Mammary epithelial cell (primary cell): ENCODE measurements around the gene EEA1.

Source experiments
- EZH2 ChIP-seq: IDR thresholded peaks from 2 replicates; pipeline ENCODE4 v1.6.1; 2012; ENCODE audit warnings: low read length, inconsistent platforms, borderline replicate concordance
- TF ChIP-seq, protein P1 (sequence below), 2 donors: IDR thresholded peaks in 1 of 2; conservative IDR thresholded peaks in 1 of 2; 2 replicates each; pipeline ENCODE4 v1.5.1; 2011 to 2012; ENCODE audit warnings: inconsistent platforms in 2 of 2, low read length in 2 of 2, mild to moderate bottlenecking in 2 of 2, control low read depth in 1 of 2, low read depth in 1 of 2; ENCODE audit not compliant: insufficient read depth in 1 of 2; ENCODE audit errors: extremely low read depth in 1 of 2

DNA sequence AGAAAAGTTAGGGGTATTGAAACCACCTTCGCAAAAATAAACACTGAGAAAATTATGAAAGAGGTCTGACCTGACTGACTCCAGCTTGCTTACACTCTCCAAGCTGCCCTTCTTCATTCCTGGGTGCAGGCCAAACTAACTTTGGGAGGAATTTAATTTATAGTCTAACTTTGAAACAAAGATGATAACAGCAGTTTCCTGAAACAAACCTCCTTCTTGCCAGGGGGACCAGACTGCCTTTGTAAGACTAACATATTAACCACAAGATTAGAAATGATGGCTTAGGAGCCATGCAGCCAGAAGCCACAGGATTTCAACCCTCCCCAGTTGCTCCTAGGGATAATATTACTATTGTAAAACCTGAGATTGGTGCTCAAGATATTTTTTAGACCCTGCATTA lies 13.8 kb upstream of the EEA1 start:
- TF ChIP-seq, protein P1, sequence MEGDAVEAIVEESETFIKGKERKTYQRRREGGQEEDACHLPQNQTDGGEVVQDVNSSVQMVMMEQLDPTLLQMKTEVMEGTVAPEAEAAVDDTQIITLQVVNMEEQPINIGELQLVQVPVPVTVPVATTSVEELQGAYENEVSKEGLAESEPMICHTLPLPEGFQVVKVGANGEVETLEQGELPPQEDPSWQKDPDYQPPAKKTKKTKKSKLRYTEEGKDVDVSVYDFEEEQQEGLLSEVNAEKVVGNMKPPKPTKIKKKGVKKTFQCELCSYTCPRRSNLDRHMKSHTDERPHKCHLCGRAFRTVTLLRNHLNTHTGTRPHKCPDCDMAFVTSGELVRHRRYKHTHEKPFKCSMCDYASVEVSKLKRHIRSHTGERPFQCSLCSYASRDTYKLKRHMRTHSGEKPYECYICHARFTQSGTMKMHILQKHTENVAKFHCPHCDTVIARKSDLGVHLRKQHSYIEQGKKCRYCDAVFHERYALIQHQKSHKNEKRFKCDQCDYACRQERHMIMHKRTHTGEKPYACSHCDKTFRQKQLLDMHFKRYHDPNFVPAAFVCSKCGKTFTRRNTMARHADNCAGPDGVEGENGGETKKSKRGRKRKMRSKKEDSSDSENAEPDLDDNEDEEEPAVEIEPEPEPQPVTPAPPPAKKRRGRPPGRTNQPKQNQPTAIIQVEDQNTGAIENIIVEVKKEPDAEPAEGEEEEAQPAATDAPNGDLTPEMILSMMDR (conservative IDR thresholded peaks at IDR 0.05 in 1 of 2, IDR thresholded peaks at IDR 0.05 in 1 of 2; ENCODE audit: extremely low read depth in 1 of 2, insufficient read depth in 1 of 2, low read depth in 1 of 2, low read length in 2 of 2): no peak
- TF ChIP-seq EZH2: no peak
